PC-3 (cell line): ENCODE data around the gene FOXD4L1. TPM values are rescaled to one million over a fixed set of nuclear protein-coding genes. Genes with fewer than 3 reads are reported as not detected.
"Not testable (repeated sequence)": the region's sequence is repeated elsewhere in the genome, so short reads cannot be mapped to it uniquely, and the experiment has no call there.

ENCODE experiments used
- ATAC-seq: fragments of 200-7000 bp; cut with Tn5 transposase; 2 replicates; pipeline ENCODE4 v1.9.1; 2020; ENCODE audit warnings: mild to moderate bottlenecking, moderate library complexity
- BruUV-seq: library from RNA; stranded (reverse); fragments of 400-500 nt; replicated peaks from 2 replicates; lab custom pipeline; 2021; lab: Mats Ljungman, UMichigan
- CTCF ChIA-PET: fragments of 300-600 bp; sonication (Branson Sonifier 250); formaldehyde crosslinking; loops from one replicate; lab custom pipeline; 2022; ENCODE audit warnings: antibody characterized with exemption; lab: Charles Lee
- POLR2A ChIA-PET: fragments of 300-600 bp; sonication (Branson Sonifier 250); formaldehyde crosslinking; loops from one replicate; lab custom pipeline; 2022; ENCODE audit warnings: antibody characterized with exemption; ENCODE audit not compliant: unreplicated experiment; lab: Charles Lee
- DNase-seq: peaks from one replicate; pipeline ENCODE4 v3.0.0-alpha.2; 2015
- H2AFZ ChIP-seq: fragments of 300-600 bp; sonication (generic); 2 replicates; pipeline ENCODE4 v1.6.0; 2016; ENCODE audit warnings: antibody characterized with exemption, low read length
- H3F3A ChIP-seq: fragments of 300-600 bp; sonication (generic); one replicate; pipeline ENCODE4 v1.6.0; 2017; ENCODE audit warnings: antibody characterized with exemption, low read length, control low read depth, mild to moderate bottlenecking; ENCODE audit not compliant: unreplicated experiment
- H3K27ac ChIP-seq: fragments of 300-600 bp; sonication (generic); 2 replicates; pipeline ENCODE4 v1.5.1; 2016; ENCODE audit warnings: mild to moderate bottlenecking, low read length
- H3K27me3 ChIP-seq: fragments of 300-600 bp; sonication (generic); 2 replicates; pipeline ENCODE4 v1.6.1; 2016; ENCODE audit warnings: low read length, mixed read lengths
- H3K36me3 ChIP-seq: fragments of 300-600 bp; sonication (generic); 2 replicates; pipeline ENCODE4 v1.6.1; 2016; ENCODE audit warnings: low read depth, mixed run types, low read length, mixed read lengths
- H3K4me1 ChIP-seq: fragments of 300-600 bp; sonication (generic); 2 replicates; pipeline ENCODE4 v1.5.1; 2016; ENCODE audit warnings: low read length; ENCODE audit not compliant: insufficient read depth
- H3K4me2 ChIP-seq: fragments of 300-600 bp; sonication (generic); 2 replicates; pipeline ENCODE4 v1.6.0; 2016; ENCODE audit warnings: low read length
- H3K4me3 ChIP-seq: fragments of 300-600 bp; sonication (generic); 2 replicates; pipeline ENCODE4 v1.5.1; 2016; ENCODE audit warnings: mild to moderate bottlenecking, low read length, mixed read lengths
- H3K79me2 ChIP-seq: fragments of 300-600 bp; sonication (generic); 2 replicates; pipeline ENCODE4 v1.6.1; 2017; ENCODE audit warnings: low read length, mixed read lengths
- H3K9ac ChIP-seq: fragments of 300-600 bp; sonication (generic); 2 replicates; pipeline ENCODE4 v1.6.0; 2016; ENCODE audit warnings: mild to moderate bottlenecking, low read length
- H3K9me2 ChIP-seq: fragments of 300-600 bp; sonication (generic); replicated peaks from 2 replicates; pipeline ENCODE4 v1.6.1; 2016; ENCODE audit warnings: mixed run types, low read length, mixed read lengths
- H3K9me3 ChIP-seq: fragments of 300-600 bp; sonication (generic); 2 replicates; pipeline ENCODE4 v1.6.1; 2016; ENCODE audit warnings: low read length, mixed read lengths
- H4K20me1 ChIP-seq: fragments of 300-600 bp; sonication (generic); 2 replicates; pipeline ENCODE4 v1.6.1; 2016; ENCODE audit warnings: low read length, mixed read lengths
- intact Hi-C: fragments of 100-400 bp; cut with micrococcal nuclease; formaldehyde crosslinking; loops from 2 replicates; pipeline ENCODE4 v1.9.0; 2023
- total RNA-seq: library from RNA; depleted of rRNA; stranded (reverse); fragments of >200 nt; gene quantifications from 2 replicates; pipeline ENCODE4 v1.2.3, GENCODE V29; 2014

Gene FOXD4L1
- total RNA-seq, 1 experiment from 2014 or later: 0.33 TPM

- H3F3A ChIP-seq, H3K9ac ChIP-seq, intact Hi-C loops, H3K9me2 ChIP-seq, H3K4me1 ChIP-seq, CTCF ChIA-PET, H3K36me3 ChIP-seq, ATAC-seq, H3K4me2 ChIP-seq, H2AFZ ChIP-seq, BruUV-seq, H3K9me3 ChIP-seq, H3K79me2 ChIP-seq, POLR2A ChIA-PET, DNase-seq, H4K20me1 ChIP-seq, H3K27me3 ChIP-seq, H3K27ac ChIP-seq, H3K4me3 ChIP-seq: not testable (repeated sequence)
Observed at GRCh38 chr2:113510913-113511312, 12.4 kb downstream of the FOXD4L1 start.

- H4K20me1 ChIP-seq, H3F3A ChIP-seq, H3K27ac ChIP-seq, H3K4me1 ChIP-seq, POLR2A ChIA-PET, H3K9me3 ChIP-seq, CTCF ChIA-PET, ATAC-seq, BruUV-seq, intact Hi-C loops, H3K4me2 ChIP-seq, H2AFZ ChIP-seq, H3K36me3 ChIP-seq, H3K9me2 ChIP-seq, H3K9ac ChIP-seq, H3K27me3 ChIP-seq, H3K79me2 ChIP-seq, DNase-seq, H3K4me3 ChIP-seq: not testable (repeated sequence)
Observed at GRCh38 chr2:113511859-113512258, 13.4 kb downstream of the FOXD4L1 start.

GRCh38 chr2:113515457-113515856 is 17.0 kb downstream of the FOXD4L1 start:
- CTCF ChIA-PET, H3K27me3 ChIP-seq, H3K4me3 ChIP-seq, H2AFZ ChIP-seq, H3K9me3 ChIP-seq, H3K9ac ChIP-seq, H3K79me2 ChIP-seq, BruUV-seq, H3K36me3 ChIP-seq, H3K27ac ChIP-seq, H4K20me1 ChIP-seq, H3K4me2 ChIP-seq, H3F3A ChIP-seq, intact Hi-C loops, H3K9me2 ChIP-seq, DNase-seq, POLR2A ChIA-PET, ATAC-seq, H3K4me1 ChIP-seq: not testable (repeated sequence)

GRCh38 chr2:113515995-113516394 is 17.5 kb downstream of the FOXD4L1 start:
- H2AFZ ChIP-seq, H3K9ac ChIP-seq, H4K20me1 ChIP-seq, H3F3A ChIP-seq, H3K9me2 ChIP-seq, H3K9me3 ChIP-seq, H3K4me2 ChIP-seq, H3K27ac ChIP-seq, POLR2A ChIA-PET, H3K79me2 ChIP-seq, intact Hi-C loops, DNase-seq, H3K4me1 ChIP-seq, ATAC-seq, H3K4me3 ChIP-seq, CTCF ChIA-PET, BruUV-seq, H3K27me3 ChIP-seq, H3K36me3 ChIP-seq: not testable (repeated sequence)

- intact Hi-C loops, H2AFZ ChIP-seq, H4K20me1 ChIP-seq, H3K4me1 ChIP-seq, H3K27ac ChIP-seq, DNase-seq, H3K4me2 ChIP-seq, H3K36me3 ChIP-seq, CTCF ChIA-PET, H3K79me2 ChIP-seq, ATAC-seq, H3F3A ChIP-seq, H3K9me3 ChIP-seq, H3K27me3 ChIP-seq, H3K9ac ChIP-seq, H3K9me2 ChIP-seq, H3K4me3 ChIP-seq, POLR2A ChIA-PET, BruUV-seq: not testable (repeated sequence)
Observed at GRCh38 chr2:113517025-113517424, 18.6 kb downstream of the FOXD4L1 start.

- H3K79me2 ChIP-seq, H3K9me3 ChIP-seq, H3K4me1 ChIP-seq, H3K27ac ChIP-seq, POLR2A ChIA-PET, DNase-seq, H3K4me2 ChIP-seq, H3F3A ChIP-seq, H3K36me3 ChIP-seq, H3K4me3 ChIP-seq, BruUV-seq, H3K9me2 ChIP-seq, ATAC-seq, H2AFZ ChIP-seq, intact Hi-C loops, H3K9ac ChIP-seq, H4K20me1 ChIP-seq, H3K27me3 ChIP-seq, CTCF ChIA-PET: not testable (repeated sequence)
Observed at GRCh38 chr2:113520837-113521236, 22.4 kb downstream of the FOXD4L1 start.

- CTCF ChIA-PET, BruUV-seq, POLR2A ChIA-PET: not testable (repeated sequence)
Observed at GRCh38 chr2:113521492-113521891, 23.0 kb downstream of the FOXD4L1 start.

More at GRCh38 chr2:113521492-113521891, 23.0 kb downstream of the FOXD4L1 start:
- H2AFZ ChIP-seq, DNase-seq, intact Hi-C loops, H3K4me1 ChIP-seq, H3K9me2 ChIP-seq, H3K27ac ChIP-seq, H3K36me3 ChIP-seq, H3K9me3 ChIP-seq, H3K79me2 ChIP-seq, H3K27me3 ChIP-seq, H3F3A ChIP-seq, H4K20me1 ChIP-seq, H3K9ac ChIP-seq, H3K4me3 ChIP-seq, H3K4me2 ChIP-seq: not testable (repeated sequence)
- ATAC-seq: peak; percentile 41
